ENCODE data around the gene RPL13.

RPL13 gene

GRCh38 chr16:89604764-89605163, 44.3 kb downstream of the RPL13 start:
- CTCF ChIA-PET, result no interaction called here
- POLR2A ChIA-PET, result no interaction called here
- TF ChIP-seq CTCF (IDR thresholded peaks at IDR 0.05; ENCODE audit: insufficient read depth, low read length, missing control alignments), result no peak
- no peak for DNase-seq (ENCODE audit: low read depth, low spot score)
- no peak overlapping the region for H3K4me3 ChIP-seq (ENCODE audit: low read depth, low read length)

DNA sequence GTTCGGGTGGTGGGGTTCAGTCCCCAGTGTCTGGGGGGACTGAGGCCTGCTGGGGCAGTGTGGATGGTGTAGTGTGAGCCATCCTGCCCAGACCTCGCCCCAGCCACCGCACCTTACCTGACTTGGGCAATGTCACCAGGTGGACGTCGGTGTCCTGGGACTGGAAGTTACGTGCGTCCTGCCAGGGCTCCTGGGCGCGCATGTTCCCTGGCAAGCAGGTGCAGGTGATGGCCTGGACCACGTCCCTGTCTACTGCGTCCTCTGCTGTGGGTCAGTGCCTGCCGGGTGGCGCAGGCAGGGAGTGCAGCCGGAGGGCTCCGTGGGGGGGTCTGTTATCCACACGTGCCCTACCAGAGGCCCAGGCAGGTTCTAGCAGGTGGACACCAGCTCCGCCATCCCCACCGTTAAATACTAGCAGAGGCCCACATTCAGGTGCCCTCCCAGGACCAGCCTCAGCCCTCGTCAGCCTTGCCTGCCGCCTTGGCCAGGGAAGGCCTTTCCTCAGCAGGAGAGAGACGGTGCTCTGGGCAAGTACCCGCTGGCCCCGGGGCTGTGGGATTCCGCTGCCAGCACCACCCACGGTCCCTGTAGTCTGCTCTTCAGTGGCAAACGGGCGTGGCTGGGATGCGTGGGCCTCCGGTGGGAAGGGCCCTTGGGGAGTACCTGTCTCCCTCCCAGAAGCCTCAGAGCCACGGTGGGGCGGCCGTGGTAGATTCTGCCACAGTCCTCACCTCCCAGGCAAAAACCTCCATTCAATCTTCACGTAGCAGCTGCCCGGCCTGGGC, 44.9 kb downstream of the RPL13 start:
- POLR2A ChIA-PET, result no interaction called here
- no peak overlapping the region for H3K4me3 ChIP-seq (ENCODE audit: low read depth, low read length)
- no peak for DNase-seq (ENCODE audit: low read depth, low spot score)
- CTCF ChIA-PET, result no interaction called here
- no peak for TF ChIP-seq CTCF (IDR thresholded peaks at IDR 0.05; ENCODE audit: insufficient read depth, low read length, missing control alignments)

GRCh38 chr16:89606006-89606405, 45.5 kb downstream of the RPL13 start:
- ChIA-PET CTCF (no interaction called here), POLR2A (no interaction called here)
- H3K4me3 ChIP-seq (ENCODE audit: low read depth, low read length), result no peak overlapping the region
- no peak for TF ChIP-seq CTCF (IDR thresholded peaks at IDR 0.05; ENCODE audit: insufficient read depth, low read length, missing control alignments)
- DNase-seq (ENCODE audit: low read depth, low spot score), result no peak

GRCh38 chr16:89607453-89607852, 47.0 kb downstream of the RPL13 start:
- H3K4me3 ChIP-seq (ENCODE audit: low read depth, low read length), result no peak overlapping the region
- no peak for TF ChIP-seq CTCF (IDR thresholded peaks at IDR 0.05; ENCODE audit: insufficient read depth, low read length, missing control alignments)
- CTCF ChIA-PET, result no interaction called here
- POLR2A ChIA-PET, result no interaction called here
- DNase-seq (ENCODE audit: low read depth, low spot score), result no peak

GRCh38 chr16:89607937-89608740, 47.7 kb downstream of the RPL13 start:
- POLR2A ChIA-PET, result no interaction called here
- no peak for DNase-seq (ENCODE audit: low read depth, low spot score)
- CTCF ChIA-PET, result interaction anchor here (1.1 kb wide), 1 partner anchor 33 kb away, joined by 4 read pairs; no protein-coding TSS in a partner anchor
- H3K4me3 ChIP-seq (ENCODE audit: low read depth, low read length), result no peak overlapping the region
- no peak for TF ChIP-seq CTCF (IDR thresholded peaks at IDR 0.05; ENCODE audit: insufficient read depth, low read length, missing control alignments)

DNA sequence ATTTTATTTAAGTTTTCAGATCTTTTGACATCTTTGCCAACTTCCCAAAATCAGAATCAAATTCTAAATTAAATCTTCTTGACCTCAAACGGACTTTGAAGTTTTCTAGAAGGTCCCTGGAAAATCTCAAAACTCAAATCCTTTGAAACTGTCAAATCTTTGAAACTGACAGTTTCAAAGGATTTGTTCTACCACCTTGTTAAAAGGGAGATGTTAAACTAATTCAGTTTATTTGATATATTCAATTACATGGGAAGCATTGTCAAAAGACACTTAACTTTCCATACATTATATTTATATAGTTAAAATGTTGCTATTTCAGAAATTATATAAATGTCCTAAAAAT, 49.6 kb downstream of the RPL13 start:
- no peak overlapping the region for H3K4me3 ChIP-seq (ENCODE audit: low read depth, low read length)
- TF ChIP-seq CTCF (IDR thresholded peaks at IDR 0.05; ENCODE audit: insufficient read depth, low read length, missing control alignments), result no peak
- POLR2A ChIA-PET, result no interaction called here
- DNase-seq (ENCODE audit: low read depth, low spot score), result no peak
- CTCF ChIA-PET, result no interaction called here
